ENCODE measurements around the gene COL23A1. TPM values are rescaled to one million over a fixed set of nuclear protein-coding genes. Genes with fewer than 3 reads are reported as not detected.

COL23A1 gene
- total RNA-seq, 1 experiment from 2014 or later, result not detected

DNA sequence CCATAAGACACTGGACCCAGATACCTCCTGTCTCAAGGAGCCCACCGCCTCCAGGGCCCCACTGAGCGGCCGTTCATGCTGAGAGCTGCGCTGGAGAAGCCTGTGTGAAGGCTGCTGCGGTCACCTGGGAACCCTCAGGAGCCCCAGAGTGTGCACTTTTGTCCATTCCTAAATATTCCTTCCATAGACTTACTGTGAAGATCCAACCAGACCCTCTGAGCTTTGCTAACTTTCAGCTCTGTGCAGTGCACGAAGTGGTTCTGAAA, 119.5 kb downstream of the COL23A1 start:
- Histone ChIP-seq H3K9ac (ENCODE audit: low read length) (no peak overlapping the region), H3K27me3 (ENCODE audit: low read length) (no peaks in the 10 kb centered on the region), H3K9me3 (ENCODE audit: low read length) (no peaks in the 10 kb centered on the region; the same call in 1 of the 2 replicates), H4K20me1 (ENCODE audit: low read length) (no peaks in the 10 kb centered on the region), H3F3A (ENCODE audit: low read length, unreplicated experiment) (no peaks in the 10 kb centered on the region), H3K79me2 (ENCODE audit: low read length) (no peaks in the 10 kb centered on the region), H3K4me3 (ENCODE audit: low read length) (no peak overlapping the region), H2AFZ (ENCODE audit: low read length) (no peak overlapping the region), H3K9me2 (replicated peaks; ENCODE audit: low read length) (no peaks in the 10 kb centered on the region), H3K36me3 (ENCODE audit: low read depth, low read length) (no peaks in the 10 kb centered on the region), H3K4me2 (ENCODE audit: low read length) (no peak overlapping the region), H3K4me1 (ENCODE audit: insufficient read depth, low read length) (peaks cover 18% of the 10 kb centered on the region), H3K27ac (ENCODE audit: low read length) (no peak overlapping the region)
- TF ChIP-seq, protein P1, sequence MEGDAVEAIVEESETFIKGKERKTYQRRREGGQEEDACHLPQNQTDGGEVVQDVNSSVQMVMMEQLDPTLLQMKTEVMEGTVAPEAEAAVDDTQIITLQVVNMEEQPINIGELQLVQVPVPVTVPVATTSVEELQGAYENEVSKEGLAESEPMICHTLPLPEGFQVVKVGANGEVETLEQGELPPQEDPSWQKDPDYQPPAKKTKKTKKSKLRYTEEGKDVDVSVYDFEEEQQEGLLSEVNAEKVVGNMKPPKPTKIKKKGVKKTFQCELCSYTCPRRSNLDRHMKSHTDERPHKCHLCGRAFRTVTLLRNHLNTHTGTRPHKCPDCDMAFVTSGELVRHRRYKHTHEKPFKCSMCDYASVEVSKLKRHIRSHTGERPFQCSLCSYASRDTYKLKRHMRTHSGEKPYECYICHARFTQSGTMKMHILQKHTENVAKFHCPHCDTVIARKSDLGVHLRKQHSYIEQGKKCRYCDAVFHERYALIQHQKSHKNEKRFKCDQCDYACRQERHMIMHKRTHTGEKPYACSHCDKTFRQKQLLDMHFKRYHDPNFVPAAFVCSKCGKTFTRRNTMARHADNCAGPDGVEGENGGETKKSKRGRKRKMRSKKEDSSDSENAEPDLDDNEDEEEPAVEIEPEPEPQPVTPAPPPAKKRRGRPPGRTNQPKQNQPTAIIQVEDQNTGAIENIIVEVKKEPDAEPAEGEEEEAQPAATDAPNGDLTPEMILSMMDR (conservative IDR thresholded peaks at IDR 0.05; ENCODE audit: low read depth, low read length), result no peak
- TF ChIP-seq EZH2phosphoT487 (IDR thresholded peaks at IDR 0.05; ENCODE audit: borderline replicate concordance, low read length) (no peak), EZH2 (IDR thresholded peaks at IDR 0.05; ENCODE audit: low read length, unreplicated experiment) (no peak)
- BruUV-seq (replicated peaks), result no TSS peak
- ATAC-seq, result no peak
- ChIA-PET CTCF (no interaction called here), POLR2A (ENCODE audit: unreplicated experiment) (no interaction called here)
- DNase-seq, result no peak
- intact Hi-C loops (cut with micrococcal nuclease), result no loop called here

DNA sequence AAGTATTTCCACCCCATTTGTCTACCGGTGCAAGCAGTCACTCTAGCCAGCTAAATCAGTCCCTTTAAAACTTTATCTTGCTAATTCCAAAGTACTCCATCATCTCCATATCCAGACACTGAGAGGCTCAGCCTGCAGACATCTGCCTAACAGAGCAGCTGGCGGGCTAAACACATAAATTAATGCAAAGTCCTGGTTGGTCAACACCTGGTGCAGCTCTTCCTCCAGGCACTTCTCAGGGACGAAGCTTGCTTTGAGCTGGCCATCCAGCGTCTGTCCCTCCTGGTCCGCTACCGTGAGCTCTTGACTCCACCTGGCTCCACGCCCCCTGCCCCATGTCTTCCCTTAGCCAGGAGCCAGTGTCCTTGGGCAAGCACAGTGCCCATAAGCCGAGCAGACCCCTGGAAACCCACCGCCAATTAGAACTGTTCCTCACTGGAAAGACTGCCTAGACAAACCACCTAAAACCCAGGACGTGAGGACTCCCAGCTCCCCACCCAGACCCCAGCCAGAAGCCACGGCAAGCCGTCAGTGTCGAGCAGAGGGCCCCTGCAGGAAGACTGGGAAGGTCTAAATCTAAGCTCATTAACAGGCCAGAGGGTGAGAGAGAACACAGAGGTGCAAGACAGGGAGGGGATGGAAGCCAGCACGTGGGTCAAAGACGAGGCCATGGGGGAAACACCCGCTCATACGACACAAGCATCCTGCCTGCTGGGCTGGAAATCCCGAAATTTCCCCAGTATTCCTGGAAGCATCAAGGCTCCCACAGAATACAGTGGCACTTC, 120.0 kb downstream of the COL23A1 start:
- TF ChIP-seq EZH2 (IDR thresholded peaks at IDR 0.05; ENCODE audit: low read length, unreplicated experiment) (no peak), EZH2phosphoT487 (IDR thresholded peaks at IDR 0.05; ENCODE audit: borderline replicate concordance, low read length) (no peak)
- TF ChIP-seq, protein P1 (conservative IDR thresholded peaks at IDR 0.05; ENCODE audit: low read depth, low read length), result no peak
- no peak overlapping the region for H3K4me2 ChIP-seq (ENCODE audit: low read length)
- no peak overlapping the region for H3K27ac ChIP-seq (ENCODE audit: low read length)
- POLR2A ChIA-PET (ENCODE audit: unreplicated experiment), result no interaction called here
- peaks cover 18% of the 10 kb centered on the region for H3K4me1 ChIP-seq (ENCODE audit: insufficient read depth, low read length)
- H3K36me3 ChIP-seq (ENCODE audit: low read depth, low read length), result no peaks in the 10 kb centered on the region
- no peaks in the 10 kb centered on the region for H3K9me2 ChIP-seq (replicated peaks; ENCODE audit: low read length)
- no peak overlapping the region for H3K4me3 ChIP-seq (ENCODE audit: low read length)
- DNase-seq (no peak), ATAC-seq (no peak)
- no TSS peak for BruUV-seq (replicated peaks)
- intact Hi-C loops (cut with micrococcal nuclease), result loop anchor here (5.0 kb wide), 1 partner anchor 188 kb away; no protein-coding TSS in a partner anchor
- H3F3A ChIP-seq (ENCODE audit: low read length, unreplicated experiment), result no peaks in the 10 kb centered on the region
- no peaks in the 10 kb centered on the region for H3K27me3 ChIP-seq (ENCODE audit: low read length)
- H3K79me2 ChIP-seq (ENCODE audit: low read length), result no peaks in the 10 kb centered on the region
- H2AFZ ChIP-seq (ENCODE audit: low read length), result no peak overlapping the region
- H3K9ac ChIP-seq (ENCODE audit: low read length), result no peak overlapping the region
- no peaks in the 10 kb centered on the region for H4K20me1 ChIP-seq (ENCODE audit: low read length)
- H3K9me3 ChIP-seq (ENCODE audit: low read length), result no peaks in the 10 kb centered on the region
- CTCF ChIA-PET, result no interaction called here

Data from PC-3 (cell line).